Measurements from ENCODE around the gene ANKS3.

ANKS3 gene

DNA sequence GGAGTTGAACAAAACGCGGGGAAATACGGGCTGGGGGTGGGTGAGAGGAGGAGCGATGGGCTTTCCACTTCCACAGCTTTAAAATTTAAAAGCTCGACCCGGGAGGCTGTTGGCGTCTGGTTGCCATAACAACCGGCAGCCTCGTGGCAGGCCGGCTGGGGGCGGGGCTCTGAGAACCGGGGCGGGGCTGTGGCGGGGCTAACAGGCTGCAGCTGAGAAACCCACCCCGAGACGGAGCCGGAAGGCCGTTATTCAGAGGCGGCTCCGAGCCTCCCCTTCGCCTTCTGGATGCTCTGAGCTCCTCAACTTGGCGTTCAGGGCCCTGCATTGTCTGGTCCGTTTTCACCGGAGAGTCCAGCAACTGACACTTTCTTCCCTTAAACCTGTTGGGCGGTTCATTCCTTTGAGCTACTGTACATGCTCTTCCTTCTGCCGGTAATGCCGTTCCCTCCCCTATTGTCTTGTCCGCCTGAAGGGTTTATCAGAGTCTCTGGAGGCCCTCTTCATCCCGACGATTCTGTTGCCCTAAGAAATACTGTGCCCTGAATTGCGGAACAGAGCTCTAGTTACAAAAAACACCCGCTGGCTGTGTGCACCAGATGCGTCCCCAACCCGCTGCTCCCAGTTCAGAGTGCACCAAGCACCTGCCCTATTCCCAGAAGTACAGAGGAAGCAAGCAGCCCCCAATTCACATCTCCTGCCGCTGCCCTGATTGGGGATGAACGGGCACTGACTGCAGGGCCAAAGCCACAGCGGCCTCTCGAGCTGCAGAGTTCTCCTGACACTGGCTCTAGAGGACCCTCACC, 862 bp upstream of the ANKS3 start:
- no peaks in the 10 kb centered on the region for H3K27me3 ChIP-seq (ENCODE audit: insufficient read depth, low read depth)
- peak overlapping the region; percentile 72 for H3K27ac ChIP-seq

DNA sequence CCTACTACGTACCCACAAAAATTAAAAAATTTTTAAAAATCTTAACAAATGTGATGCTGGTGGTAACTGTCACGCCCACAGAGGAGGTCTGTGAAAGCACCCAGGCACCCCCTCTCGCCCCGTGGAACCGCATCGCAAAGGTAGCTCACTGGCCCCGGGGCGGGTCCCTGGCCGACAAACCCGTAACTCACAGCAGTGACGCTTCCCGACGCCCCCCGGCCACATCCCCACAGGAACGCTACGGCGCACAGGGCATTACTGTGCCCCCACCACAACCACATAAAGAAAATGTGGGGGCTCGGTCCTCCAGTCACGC, 366 bp downstream of the ANKS3 start:
- peaks cover 14% of the 10 kb centered on the region for H3K4me1 ChIP-seq (ENCODE audit: low read depth, poor library complexity, severe bottlenecking)
- no peaks in the 10 kb centered on the region for H3K27me3 ChIP-seq (ENCODE audit: insufficient read depth, low read depth)
- peak overlapping the region; percentile 48; the same call in 1 of the 2 replicates for H3K9ac ChIP-seq
- H3K4me2 ChIP-seq = peak overlapping the region; percentile 92
- H3K27ac ChIP-seq = peak overlapping the region; percentile 72
- H3K4me3 ChIP-seq (IDR thresholded peaks at IDR 0.05; ENCODE audit: insufficient read depth, low read depth, low read length) = peak overlapping the region; percentile 41
- H3K79me2 ChIP-seq (ENCODE audit: insufficient read depth, low read depth) = no peaks in the 10 kb centered on the region; the same call in 1 of the 2 replicates
- no peaks in the 10 kb centered on the region for H3K36me3 ChIP-seq (ENCODE audit: insufficient read depth)
- H4K20me1 ChIP-seq (ENCODE audit: insufficient read depth) = no peaks in the 10 kb centered on the region
- peak overlapping the region; percentile 92 for H2AFZ ChIP-seq (ENCODE audit: low read depth)
- TF ChIP-seq, protein P1, sequence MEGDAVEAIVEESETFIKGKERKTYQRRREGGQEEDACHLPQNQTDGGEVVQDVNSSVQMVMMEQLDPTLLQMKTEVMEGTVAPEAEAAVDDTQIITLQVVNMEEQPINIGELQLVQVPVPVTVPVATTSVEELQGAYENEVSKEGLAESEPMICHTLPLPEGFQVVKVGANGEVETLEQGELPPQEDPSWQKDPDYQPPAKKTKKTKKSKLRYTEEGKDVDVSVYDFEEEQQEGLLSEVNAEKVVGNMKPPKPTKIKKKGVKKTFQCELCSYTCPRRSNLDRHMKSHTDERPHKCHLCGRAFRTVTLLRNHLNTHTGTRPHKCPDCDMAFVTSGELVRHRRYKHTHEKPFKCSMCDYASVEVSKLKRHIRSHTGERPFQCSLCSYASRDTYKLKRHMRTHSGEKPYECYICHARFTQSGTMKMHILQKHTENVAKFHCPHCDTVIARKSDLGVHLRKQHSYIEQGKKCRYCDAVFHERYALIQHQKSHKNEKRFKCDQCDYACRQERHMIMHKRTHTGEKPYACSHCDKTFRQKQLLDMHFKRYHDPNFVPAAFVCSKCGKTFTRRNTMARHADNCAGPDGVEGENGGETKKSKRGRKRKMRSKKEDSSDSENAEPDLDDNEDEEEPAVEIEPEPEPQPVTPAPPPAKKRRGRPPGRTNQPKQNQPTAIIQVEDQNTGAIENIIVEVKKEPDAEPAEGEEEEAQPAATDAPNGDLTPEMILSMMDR (conservative IDR thresholded peaks at IDR 0.05; ENCODE audit: low read depth, low read length) = no peak

More for the DNA sequence above, 862 bp upstream of the ANKS3 start:
- Histone ChIP-seq H3K36me3 (ENCODE audit: insufficient read depth) (no peaks in the 10 kb centered on the region), H2AFZ (ENCODE audit: low read depth) (peak overlapping the region; percentile 92), H3K4me1 (ENCODE audit: low read depth, poor library complexity, severe bottlenecking) (peaks cover 14% of the 10 kb centered on the region), H3K4me2 (peak overlapping the region; percentile 92), H3K4me3 (IDR thresholded peaks at IDR 0.05; ENCODE audit: insufficient read depth, low read depth, low read length) (no peak overlapping the region), H3K79me2 (ENCODE audit: insufficient read depth, low read depth) (no peaks in the 10 kb centered on the region; the same call in 1 of the 2 replicates), H4K20me1 (ENCODE audit: insufficient read depth) (no peaks in the 10 kb centered on the region), H3K9ac (peak overlapping the region; percentile 48)
- TF ChIP-seq, protein P1 (conservative IDR thresholded peaks at IDR 0.05; ENCODE audit: low read depth, low read length) = no peak

DNA sequence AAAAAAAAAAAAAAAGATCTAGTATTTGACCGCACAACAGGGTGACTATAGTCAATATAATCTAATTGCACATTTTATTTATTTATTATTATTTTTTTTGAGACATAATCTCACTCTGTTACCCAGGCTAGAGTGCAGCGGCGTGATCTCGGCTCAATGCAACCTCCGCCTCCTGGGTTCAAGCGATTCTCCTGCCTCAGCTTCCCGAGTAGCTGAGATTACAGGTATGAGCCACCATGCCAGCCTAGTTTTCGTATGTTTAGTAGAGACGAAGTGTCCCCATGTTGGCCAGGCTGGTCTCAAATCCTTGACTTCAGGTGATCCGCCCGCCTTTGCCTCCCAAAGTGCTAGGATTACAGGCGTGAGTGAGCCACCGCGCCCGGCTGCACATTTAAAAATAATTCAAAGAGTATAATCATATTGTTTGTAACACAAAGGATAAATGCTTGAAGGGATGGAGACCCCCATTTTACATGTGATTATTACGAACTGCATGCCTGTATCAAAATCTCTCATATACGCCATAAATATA, 794 bp downstream of the ANKS3 start:
- no peaks in the 10 kb centered on the region; the same call in 1 of the 2 replicates for H3K79me2 ChIP-seq (ENCODE audit: insufficient read depth, low read depth)

DNA sequence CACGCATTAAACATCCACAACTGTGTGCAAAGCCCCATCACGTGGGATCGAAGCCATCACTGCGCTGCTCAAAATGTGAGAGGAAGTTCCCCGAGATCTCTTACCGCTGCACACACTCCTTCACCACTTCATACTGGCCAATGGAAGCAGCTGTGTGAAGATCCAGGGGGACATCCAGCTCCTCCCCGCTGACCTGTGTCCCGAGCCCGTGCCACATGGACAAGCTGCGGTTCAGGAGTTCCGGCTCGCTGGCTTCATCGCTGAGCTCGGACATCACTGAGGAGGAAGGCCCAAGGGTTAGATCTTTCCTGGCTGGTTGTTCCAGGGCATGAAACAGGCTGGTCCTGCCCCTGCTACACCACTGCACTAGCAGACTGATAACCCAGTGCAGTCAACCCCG, 4.2 kb downstream of the ANKS3 start:
- no peak overlapping the region for H3K9ac ChIP-seq
- TF ChIP-seq, protein P1 (conservative IDR thresholded peaks at IDR 0.05; ENCODE audit: low read depth, low read length) = no peak
- H2AFZ ChIP-seq (ENCODE audit: low read depth) = no peak overlapping the region
- H3K79me2 ChIP-seq (ENCODE audit: insufficient read depth, low read depth) = no peaks in the 10 kb centered on the region; the same call in 1 of the 2 replicates
- H3K4me3 ChIP-seq (IDR thresholded peaks at IDR 0.05; ENCODE audit: insufficient read depth, low read depth, low read length) = no peak overlapping the region
- H4K20me1 ChIP-seq (ENCODE audit: insufficient read depth) = no peaks in the 10 kb centered on the region
- H3K27ac ChIP-seq = no peak overlapping the region
- no peaks in the 10 kb centered on the region for H3K36me3 ChIP-seq (ENCODE audit: insufficient read depth)
- H3K4me1 ChIP-seq (ENCODE audit: low read depth, poor library complexity, severe bottlenecking) = peaks cover 6% of the 10 kb centered on the region
- H3K27me3 ChIP-seq (ENCODE audit: insufficient read depth, low read depth) = no peaks in the 10 kb centered on the region
- H3K4me2 ChIP-seq = no peak overlapping the region

More for the DNA sequence above, 794 bp downstream of the ANKS3 start:
- Histone ChIP-seq H3K4me3 (IDR thresholded peaks at IDR 0.05; ENCODE audit: insufficient read depth, low read depth, low read length) (peak overlapping the region; percentile 41), H3K27me3 (ENCODE audit: insufficient read depth, low read depth) (no peaks in the 10 kb centered on the region), H3K4me1 (ENCODE audit: low read depth, poor library complexity, severe bottlenecking) (peaks cover 14% of the 10 kb centered on the region), H3K36me3 (ENCODE audit: insufficient read depth) (no peaks in the 10 kb centered on the region), H3K27ac (peak overlapping the region; percentile 72; the same call in 1 of the 2 replicates), H3K4me2 (peak overlapping the region; percentile 92), H4K20me1 (ENCODE audit: insufficient read depth) (no peaks in the 10 kb centered on the region), H3K9ac (peak overlapping the region; percentile 48; the same call in 1 of the 2 replicates), H2AFZ (ENCODE audit: low read depth) (peak overlapping the region; percentile 92)
- TF ChIP-seq, protein P1 (conservative IDR thresholded peaks at IDR 0.05; ENCODE audit: low read depth, low read length) = no peak
